Hepatic stellate cell (primary cell): ENCODE results near the gene KCND3.
A peak's percentile ranks its signal among the peaks of the same experiment; 100 is the strongest.
"Not testable (repeated sequence)": the region's sequence is repeated elsewhere in the genome, so short reads cannot be mapped to it uniquely, and the experiment has no call there.

Source experiments
- DNase-seq: peaks from one replicate; pipeline ENCODE4 v3.0.0; 2011; ENCODE audit warnings: low spot score

KCND3 gene

GRCh38 chr1:111812306-111812705 lies 177.2 kb downstream of the KCND3 start:
- no peak for DNase-seq

GRCh38 chr1:111811891-111812290 lies 177.6 kb downstream of the KCND3 start:
- no peak for DNase-seq

GRCh38 chr1:111805251-111805650 lies 184.2 kb downstream of the KCND3 start:
- no peak for DNase-seq

- no peak for DNase-seq
Observed at GRCh38 chr1:111804776-111805175, 184.7 kb downstream of the KCND3 start.

- DNase-seq, result no peak
Observed at GRCh38 chr1:111803951-111804350, 185.5 kb downstream of the KCND3 start.

GRCh38 chr1:111802984-111803383 lies 186.5 kb downstream of the KCND3 start:
- DNase-seq, result no peak

GRCh38 chr1:111802110-111802509 lies 187.4 kb downstream of the KCND3 start:
- no peak for DNase-seq

GRCh38 chr1:111801071-111801850 lies 188.2 kb downstream of the KCND3 start:
- DNase-seq, result no peak

GRCh38 chr1:111799722-111800121 lies 189.7 kb downstream of the KCND3 start:
- not testable (repeated sequence) for DNase-seq

- no peak for DNase-seq
Observed at GRCh38 chr1:111798580-111798979, 190.9 kb downstream of the KCND3 start.

GRCh38 chr1:111795401-111795800 lies 194.1 kb downstream of the KCND3 start:
- no peak for DNase-seq

- no peak for DNase-seq
Observed at GRCh38 chr1:111793923-111794322, 195.5 kb downstream of the KCND3 start.

- DNase-seq, result no peak
Observed at GRCh38 chr1:111792249-111792648, 197.2 kb downstream of the KCND3 start.

GRCh38 chr1:111791776-111792175 lies 197.7 kb downstream of the KCND3 start:
- no peak for DNase-seq

- DNase-seq, result peak; percentile 37
Observed at GRCh38 chr1:111789666-111790316, 199.7 kb downstream of the KCND3 start.

GRCh38 chr1:111789142-111789541 lies 200.3 kb downstream of the KCND3 start:
- peak; percentile 45 for DNase-seq

GRCh38 chr1:111786669-111787207 lies 202.7 kb downstream of the KCND3 start:
- no peak for DNase-seq

- DNase-seq, result no peak
Observed at GRCh38 chr1:111784273-111784901, 205.1 kb downstream of the KCND3 start.

- DNase-seq, result no peak
Observed at GRCh38 chr1:111779546-111779945, 209.9 kb downstream of the KCND3 start.

GRCh38 chr1:111778541-111779051 lies 210.9 kb downstream of the KCND3 start:
- DNase-seq, result peak; percentile 51

GRCh38 chr1:111778066-111778465 lies 211.4 kb downstream of the KCND3 start:
- no peak for DNase-seq

GRCh38 chr1:111777301-111777700 lies 212.2 kb downstream of the KCND3 start:
- no peak for DNase-seq

- DNase-seq, result no peak
Observed at GRCh38 chr1:111776861-111777260, 212.6 kb downstream of the KCND3 start.
